Measurements from ENCODE around the gene ZDHHC3. TPM values are rescaled to one million over a fixed set of nuclear protein-coding genes. Genes with fewer than 3 reads are reported as not detected.

Gene ZDHHC3
- total RNA-seq, 2 donors from 2014 or later: 64.6 to 91.7 TPM

- no peak for TF ChIP-seq POLR2AphosphoS5 (IDR thresholded peaks at IDR 0.05)
- no peak for TF ChIP-seq POLR2A (IDR thresholded peaks at IDR 0.05)
- TF ChIP-seq CTCF (IDR thresholded peaks at IDR 0.05): no peak
- DNase-seq (ENCODE audit: low spot score): no peak
- Histone ChIP-seq H3K27ac (no peak overlapping the region), H3K9me3 (no peaks in the 10 kb centered on the region), H3K27me3 (replicated peaks; ENCODE audit: insufficient read depth) (no peaks in the 10 kb centered on the region), H3K4me1 (replicated peaks) (no peaks in the 10 kb centered on the region), H3K36me3 (peaks cover 0 to 3% of the 10 kb centered on the region in 2 donors), H3K4me3 (no peak overlapping the region)
- intact Hi-C loops (cut with DNase I): no loop called here
- 95% methylated on average over 7 of the region's 7 CpGs for WGBS
Observed at GRCh38 chr3:44927371-44927770, 48.6 kb downstream of the ZDHHC3 start.

- DNase-seq (ENCODE audit: low spot score): no peak
- no peaks in the 10 kb centered on the region for H3K4me1 ChIP-seq (replicated peaks)
- H3K4me3 ChIP-seq: no peak overlapping the region
- no peaks in the 10 kb centered on the region for H3K9me3 ChIP-seq
- TF ChIP-seq CTCF (IDR thresholded peaks at IDR 0.05): no peak
- TF ChIP-seq POLR2A (IDR thresholded peaks at IDR 0.05): no peak
- TF ChIP-seq POLR2AphosphoS5 (IDR thresholded peaks at IDR 0.05): no peak
- no peak overlapping the region for H3K27ac ChIP-seq
- H3K36me3 ChIP-seq: peaks cover 0 to 3% of the 10 kb centered on the region in 2 donors
- 69% methylated on average over 7 of the region's 7 CpGs for WGBS
- intact Hi-C loops (cut with DNase I): no loop called here
- no peaks in the 10 kb centered on the region for H3K27me3 ChIP-seq (replicated peaks; ENCODE audit: insufficient read depth)
Observed at GRCh38 chr3:44926921-44927320, 49.1 kb downstream of the ZDHHC3 start.

- Histone ChIP-seq H3K36me3 (peaks cover 0 to 3% of the 10 kb centered on the region in 2 donors), H3K4me3 (no peak overlapping the region), H3K27me3 (replicated peaks; ENCODE audit: insufficient read depth) (no peaks in the 10 kb centered on the region), H3K4me1 (replicated peaks) (no peaks in the 10 kb centered on the region), H3K27ac (no peak overlapping the region), H3K9me3 (no peaks in the 10 kb centered on the region)
- WGBS: 93% methylated on average over 10 of the region's 10 CpGs
- intact Hi-C loops (cut with DNase I): no loop called here
- TF ChIP-seq CTCF (IDR thresholded peaks at IDR 0.05) (no peak), POLR2A (IDR thresholded peaks at IDR 0.05) (no peak), POLR2AphosphoS5 (IDR thresholded peaks at IDR 0.05) (no peak)
- DNase-seq (ENCODE audit: low spot score): no peak
Observed at GRCh38 chr3:44926172-44926571, 49.8 kb downstream of the ZDHHC3 start.

- peaks cover 0 to 3% of the 10 kb centered on the region in 2 donors for H3K36me3 ChIP-seq
- intact Hi-C loops (cut with DNase I): no loop called here
- H3K4me3 ChIP-seq: no peak overlapping the region
- TF ChIP-seq CTCF (IDR thresholded peaks at IDR 0.05): no peak
- no peak for TF ChIP-seq POLR2A (IDR thresholded peaks at IDR 0.05)
- no peak for TF ChIP-seq POLR2AphosphoS5 (IDR thresholded peaks at IDR 0.05)
- WGBS: 78% methylated on average over 5 of the region's 5 CpGs
- no peak overlapping the region for H3K27ac ChIP-seq
- no peaks in the 10 kb centered on the region for H3K4me1 ChIP-seq (replicated peaks)
- no peak for DNase-seq (ENCODE audit: low spot score)
- H3K27me3 ChIP-seq (replicated peaks; ENCODE audit: insufficient read depth): no peaks in the 10 kb centered on the region
- H3K9me3 ChIP-seq: no peaks in the 10 kb centered on the region
Observed at GRCh38 chr3:44924457-44925084, 51.4 kb downstream of the ZDHHC3 start.
